HG02840 (cell line): Measurements from ENCODE around the gene LTO1.
A peak's percentile ranks its signal among the peaks of the same experiment; 100 is the strongest.

Source experiments
- ATAC-seq: cut with Tn5 transposase; IDR thresholded peaks from one replicate; pipeline ENCODE4 v1.9.1; 2021; ENCODE audit warnings: mild to moderate bottlenecking, moderate library complexity, moderate number of reproducible peaks; ENCODE audit not compliant: unreplicated experiment, low FRiP score

The LTO1 gene

DNA sequence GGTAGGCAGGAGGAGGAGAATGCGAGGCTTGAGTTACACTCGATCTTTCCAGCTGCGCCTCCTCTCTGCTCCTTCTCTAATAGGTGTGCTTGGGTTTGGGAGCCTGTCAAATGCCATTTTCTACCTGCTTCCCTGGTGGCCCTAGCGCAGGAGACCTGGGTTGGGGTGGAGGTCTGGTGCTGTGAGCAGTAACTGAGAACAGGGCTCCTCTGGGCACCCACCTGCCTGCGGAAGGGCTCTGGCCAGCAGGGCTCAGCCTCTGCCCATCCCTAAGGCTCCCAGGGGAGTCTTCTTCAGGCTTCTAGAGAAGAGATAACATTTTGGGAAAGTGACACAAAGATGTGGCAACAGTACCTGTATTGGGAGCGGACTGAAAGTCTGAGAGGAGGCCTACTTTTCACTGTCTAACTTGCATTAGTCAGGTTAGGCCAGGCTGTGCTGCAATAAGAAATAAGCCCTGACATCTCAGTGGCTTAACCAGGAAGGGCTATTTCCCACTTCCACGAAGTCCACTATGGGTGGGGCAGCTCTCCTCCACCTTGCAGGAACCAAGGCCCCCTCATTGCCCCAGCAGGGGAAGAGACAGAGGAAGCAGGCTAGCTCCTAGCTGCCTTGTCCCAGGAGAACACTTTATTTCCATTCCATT lies 7.7 kb upstream of the LTO1 start:
- no peak for ATAC-seq

DNA sequence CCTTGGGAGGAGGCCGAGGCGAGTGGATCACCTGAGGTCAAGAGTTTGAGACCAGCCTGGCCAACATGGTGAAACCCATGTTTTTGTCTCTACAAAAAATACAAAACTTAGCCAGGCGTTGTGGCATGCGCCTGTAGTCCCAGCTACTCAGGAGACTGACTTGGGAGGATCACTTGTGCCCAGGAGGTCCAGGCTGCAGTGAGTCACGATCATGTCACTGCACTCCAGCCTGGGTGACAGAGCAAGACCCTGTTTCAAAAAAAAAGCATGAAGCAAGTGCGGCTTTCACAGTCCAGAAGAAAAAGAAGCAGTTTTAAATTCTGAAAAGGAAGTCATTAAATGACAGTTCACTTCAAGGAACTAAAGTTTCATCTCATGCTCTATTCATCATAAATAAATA lies 7.1 kb upstream of the LTO1 start:
- ATAC-seq = no peak

- no peak for ATAC-seq
Measured at GRCh38 chr11:69680688-69681087, 5.5 kb upstream of the LTO1 start.

DNA sequence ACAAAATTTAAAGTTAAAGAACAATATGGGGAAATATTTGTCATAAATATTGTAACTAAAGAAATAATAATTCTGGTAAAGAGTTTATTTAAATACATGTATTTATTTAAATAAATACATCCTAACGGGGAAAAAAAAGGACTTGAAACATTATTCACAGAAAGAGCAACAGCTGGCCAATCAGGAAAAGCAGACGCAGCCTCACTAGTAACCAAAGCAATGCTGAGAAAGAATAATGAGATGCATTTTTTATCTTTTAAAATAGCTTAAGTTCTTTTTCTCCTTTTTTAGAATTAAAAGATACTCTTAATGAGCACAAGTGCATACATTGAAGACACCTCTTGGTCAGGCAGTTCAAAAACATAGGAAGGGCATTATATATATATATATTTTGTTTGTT lies 2.6 kb upstream of the LTO1 start:
- no peak for ATAC-seq

GRCh38 chr11:69674267-69674885 lies 777 bp downstream of the LTO1 start:
- ATAC-seq = peak; percentile 15

- ATAC-seq = no peak
Measured at GRCh38 chr11:69671734-69672465, 3.3 kb downstream of the LTO1 start.

DNA sequence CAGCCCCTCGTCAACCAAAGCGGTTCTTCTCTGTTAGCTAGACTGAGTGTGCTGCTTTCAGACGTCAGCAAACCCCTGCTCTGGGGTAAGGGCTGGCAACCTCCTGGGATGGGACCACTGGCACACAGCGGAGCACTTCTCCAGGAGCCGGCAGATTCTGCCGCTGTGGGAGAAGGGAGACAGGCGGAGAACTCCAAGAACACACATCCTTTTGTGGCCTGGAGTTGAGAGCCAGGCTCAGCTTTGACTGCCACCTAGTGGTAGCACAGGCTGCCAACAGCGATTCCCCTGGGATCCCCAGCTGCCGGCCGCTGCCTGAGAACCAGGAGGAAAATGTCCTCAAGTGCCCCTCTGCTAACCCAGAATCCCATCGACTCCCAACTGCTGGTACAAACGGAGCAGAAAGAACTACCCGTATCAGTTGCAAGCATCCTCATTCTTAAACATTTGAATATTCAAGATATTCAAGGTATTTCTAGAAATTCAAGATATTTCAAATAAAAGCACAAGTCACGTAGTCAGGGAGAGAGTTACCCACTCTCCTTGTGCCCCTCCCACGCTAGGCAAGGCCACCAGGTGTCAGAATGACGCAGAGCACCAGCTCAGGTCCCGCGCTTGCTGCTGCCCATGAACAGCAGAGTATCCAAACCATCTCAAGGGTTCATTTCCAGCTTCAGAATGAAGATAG lies 4.9 kb downstream of the LTO1 start:
- ATAC-seq = no peak

- no peak for ATAC-seq
Measured at GRCh38 chr11:69669486-69669885, 5.7 kb downstream of the LTO1 start.

GRCh38 chr11:69667619-69668604 lies 7.2 kb downstream of the LTO1 start:
- no peak for ATAC-seq

DNA sequence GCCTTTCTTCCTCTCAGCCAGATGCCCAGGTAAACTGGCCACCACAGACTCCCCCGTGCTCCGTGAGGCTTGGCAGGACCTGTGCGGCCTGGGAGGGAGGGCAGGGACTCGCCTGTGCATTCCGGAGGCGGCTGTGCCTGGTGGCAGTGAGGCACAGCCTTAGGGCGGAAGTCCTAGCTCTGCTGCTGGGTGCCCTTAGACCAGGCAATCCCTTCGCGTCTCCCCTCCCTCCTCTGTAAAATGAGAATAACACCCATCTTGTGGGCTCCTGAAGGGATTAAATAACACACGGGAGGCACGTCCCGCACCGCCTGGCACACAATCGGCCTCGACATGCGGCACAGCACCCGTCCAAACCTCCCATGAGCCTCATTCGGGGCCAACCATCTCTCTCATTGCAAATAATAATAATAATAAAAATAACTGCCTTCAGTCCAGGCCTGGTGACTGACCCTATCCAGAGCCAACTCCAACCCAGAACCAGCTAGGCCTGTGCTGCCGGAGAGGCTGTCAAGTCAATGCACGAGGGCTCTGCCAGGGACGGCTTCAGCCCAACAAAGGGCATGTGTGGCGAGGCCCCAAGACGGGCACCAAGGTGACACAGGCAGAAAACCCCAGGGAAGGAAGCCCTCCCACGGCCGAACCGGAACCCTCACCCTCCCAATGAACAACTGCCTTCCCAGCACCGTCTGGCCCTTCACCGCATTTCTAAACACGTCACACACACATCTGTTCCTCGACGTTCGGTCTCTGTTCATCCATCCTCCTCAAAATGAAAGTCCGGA lies 8.2 kb downstream of the LTO1 start:
- ATAC-seq = no peak

DNA sequence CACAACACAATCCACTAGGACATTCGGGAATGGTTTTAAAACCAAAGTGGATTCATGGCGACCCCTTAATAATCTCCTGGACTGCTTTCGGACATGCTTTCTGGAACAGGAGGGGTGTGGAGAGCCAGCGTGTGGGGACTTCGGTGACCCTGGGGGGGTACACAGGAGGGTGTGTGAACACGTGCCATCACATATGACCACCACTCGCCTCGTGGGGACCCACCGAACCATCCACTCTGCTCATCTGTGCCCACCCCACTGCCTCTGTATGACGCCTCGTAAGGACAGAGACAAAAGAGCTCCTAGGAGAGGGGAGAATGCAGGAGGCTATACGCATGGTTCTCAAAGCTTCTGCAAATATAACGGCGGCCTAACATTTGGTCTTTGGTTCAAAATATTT lies 8.9 kb downstream of the LTO1 start:
- no peak for ATAC-seq

DNA sequence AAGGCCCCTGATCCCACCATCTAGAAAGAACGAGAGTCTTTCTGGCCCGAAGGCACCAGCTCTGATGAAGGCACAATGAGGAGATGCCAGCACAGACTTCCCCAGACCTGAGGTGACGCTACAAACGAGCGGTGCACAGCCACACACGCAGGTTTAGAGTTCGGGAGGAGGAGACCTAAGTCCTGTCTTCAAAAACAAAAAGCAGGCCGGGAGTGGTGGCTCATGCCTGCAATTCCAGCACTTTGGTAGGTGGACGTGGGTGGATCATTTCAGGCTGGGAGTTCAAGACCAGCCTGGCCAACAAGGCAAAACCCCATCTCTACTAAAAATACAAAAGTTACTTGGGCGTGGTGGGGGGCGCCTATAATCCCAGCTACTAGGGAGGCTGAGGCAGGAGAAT lies 9.5 kb downstream of the LTO1 start:
- ATAC-seq = no peak

DNA sequence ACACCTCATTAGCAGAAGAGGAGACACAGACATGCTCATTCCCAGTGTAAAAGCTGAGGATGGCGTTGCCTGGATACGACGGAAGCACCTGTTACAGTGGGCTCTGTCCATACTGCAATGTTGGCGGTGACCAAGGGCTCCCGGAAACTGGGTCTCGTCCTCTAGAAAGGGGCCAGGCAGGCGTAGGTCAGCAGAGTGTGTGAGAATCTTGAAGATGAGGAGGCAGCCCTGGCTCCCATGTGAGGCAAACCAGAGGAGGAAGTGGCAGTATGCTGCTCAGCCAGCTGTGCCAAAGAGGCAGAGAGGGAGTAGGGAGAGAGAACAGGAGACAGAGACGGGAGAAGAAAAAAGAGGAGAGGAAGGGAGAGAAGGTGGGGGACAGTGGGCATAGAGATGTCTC lies 10.3 kb downstream of the LTO1 start:
- ATAC-seq = no peak

DNA sequence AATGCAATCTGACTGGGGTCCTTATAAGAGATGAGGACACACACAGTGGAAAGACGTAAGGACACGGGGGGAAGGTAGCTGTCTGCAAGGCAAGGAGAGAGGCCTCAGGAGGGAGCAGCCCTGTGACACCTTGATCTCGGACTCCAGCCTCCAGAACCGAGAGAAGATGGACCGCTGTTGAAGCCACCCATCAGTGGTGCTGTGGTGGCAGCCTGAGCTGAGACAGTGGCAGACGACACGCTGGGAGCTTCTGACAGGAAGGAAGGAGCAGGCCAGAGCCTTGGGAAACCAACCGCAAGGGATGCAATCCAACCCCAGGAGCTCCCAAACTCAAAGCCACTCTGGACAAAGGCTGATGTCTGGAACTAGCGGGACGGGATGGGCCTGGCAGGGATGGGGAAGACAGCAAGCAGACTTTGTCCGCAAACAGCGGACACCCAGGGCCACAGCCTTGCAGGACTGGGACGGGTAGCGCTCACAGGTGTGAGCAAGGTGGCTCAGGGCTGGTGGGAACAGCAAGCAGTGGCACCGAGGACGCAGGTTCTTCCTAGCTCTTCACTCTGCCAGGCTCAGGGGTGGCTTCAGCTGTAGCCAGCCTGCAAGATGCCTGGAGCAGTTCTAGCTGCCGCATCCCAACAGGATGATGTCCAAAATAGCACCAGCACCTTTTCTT lies 10.9 kb downstream of the LTO1 start:
- ATAC-seq = no peak

- no peak for ATAC-seq
Measured at GRCh38 chr11:69663326-69663725, 11.8 kb downstream of the LTO1 start.

- ATAC-seq = no peak
Measured at GRCh38 chr11:69662806-69663205, 12.3 kb downstream of the LTO1 start.

DNA sequence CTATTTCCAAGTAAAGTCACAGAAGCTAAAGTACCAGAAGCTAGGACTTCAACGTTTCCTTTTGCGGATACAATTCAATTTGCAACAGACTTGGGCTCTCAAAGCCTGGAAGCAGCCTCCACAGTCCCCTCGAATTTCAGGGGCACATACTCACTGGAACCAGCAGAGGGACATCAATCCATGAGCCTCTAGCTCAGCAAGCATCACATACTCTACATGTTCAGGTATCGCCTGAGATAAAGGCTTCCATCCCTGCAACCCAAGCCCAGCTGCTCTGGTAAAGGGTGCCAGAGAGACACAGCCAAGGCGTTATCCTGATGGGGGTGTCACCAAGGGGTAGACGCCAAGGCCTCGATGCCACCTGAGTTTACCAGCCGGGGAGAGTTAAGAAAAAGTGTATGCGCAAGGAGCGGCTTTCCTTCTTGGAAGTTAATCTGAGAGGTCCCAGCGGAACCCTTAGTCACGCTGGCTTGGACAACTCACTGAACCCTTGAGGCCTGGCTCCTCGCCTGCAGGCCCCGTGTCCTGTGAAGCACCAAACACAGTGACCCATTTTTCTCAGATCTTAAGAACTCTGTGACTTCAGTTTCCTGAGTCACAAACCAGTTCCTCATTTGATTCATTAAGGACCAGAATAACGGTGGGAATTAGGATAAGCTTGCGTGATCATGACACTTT lies 13.0 kb downstream of the LTO1 start:
- no peak for ATAC-seq

DNA sequence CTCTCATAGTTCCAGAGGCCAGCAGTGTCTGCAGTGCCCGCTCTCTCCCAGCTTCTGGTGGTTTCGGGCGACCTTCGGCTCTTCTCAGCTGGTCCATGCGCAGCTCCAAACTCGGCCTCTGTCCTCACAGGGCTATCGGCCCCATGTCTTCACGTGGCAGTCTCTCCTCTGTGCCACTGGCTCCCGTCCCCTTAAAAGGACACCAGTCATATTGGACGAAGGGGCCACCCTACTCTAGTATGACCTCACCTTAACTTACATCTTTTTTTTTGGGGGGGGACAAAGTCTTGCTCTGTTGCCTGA lies 13.8 kb downstream of the LTO1 start:
- no peak for ATAC-seq
